ENCODE data around the gene IGFN1. TPM values are rescaled to one million over a fixed set of nuclear protein-coding genes. Genes with fewer than 3 reads are reported as not detected.

The IGFN1 gene
- total RNA-seq, 1 donor from 2014 or later, result 7.9 TPM

GRCh38 chr1:201272799-201273198 is 82.2 kb downstream of the IGFN1 start:
- no peak for TF ChIP-seq CTCF (conservative IDR thresholded peaks at IDR 0.05)
- Mint-ChIP-seq H3K36me3 (no peaks in the 10 kb centered on the region), H3K27me3 (peaks cover 19% of the 10 kb centered on the region), H3K9me3 (no peaks in the 10 kb centered on the region), H3K4me3 (no peak overlapping the region), H3K27ac (no peak overlapping the region), H3K4me1 (ENCODE audit: unreplicated experiment) (peaks cover 4% of the 10 kb centered on the region)
- no peak for DNase-seq (ENCODE audit: extremely low spot score, unreplicated experiment)

- no peak for DNase-seq (ENCODE audit: extremely low spot score, unreplicated experiment)
- Mint-ChIP-seq H3K4me3 (no peak overlapping the region), H3K27ac (peak overlapping the region; percentile 27), H3K4me1 (ENCODE audit: unreplicated experiment) (peaks cover 10% of the 10 kb centered on the region), H3K9me3 (no peaks in the 10 kb centered on the region), H3K36me3 (no peaks in the 10 kb centered on the region), H3K27me3 (peaks cover 12% of the 10 kb centered on the region)
- no peak for TF ChIP-seq CTCF (conservative IDR thresholded peaks at IDR 0.05)
Measured at GRCh38 chr1:201274616-201275252, 84.1 kb downstream of the IGFN1 start.

GRCh38 chr1:201275253-201275666 is 84.6 kb downstream of the IGFN1 start:
- Mint-ChIP-seq H3K27ac (no peak overlapping the region), H3K4me1 (ENCODE audit: unreplicated experiment) (peaks cover 10% of the 10 kb centered on the region), H3K4me3 (no peak overlapping the region), H3K36me3 (no peaks in the 10 kb centered on the region), H3K9me3 (no peaks in the 10 kb centered on the region), H3K27me3 (peaks cover 8% of the 10 kb centered on the region)
- no peak for DNase-seq (ENCODE audit: extremely low spot score, unreplicated experiment)
- TF ChIP-seq CTCF (conservative IDR thresholded peaks at IDR 0.05), result no peak

- Mint-ChIP-seq H3K9me3 (no peaks in the 10 kb centered on the region), H3K4me3 (no peak overlapping the region), H3K27ac (no peak overlapping the region), H3K27me3 (peaks cover 10% of the 10 kb centered on the region), H3K4me1 (ENCODE audit: unreplicated experiment) (peaks cover 12% of the 10 kb centered on the region), H3K36me3 (no peaks in the 10 kb centered on the region)
- no peak for DNase-seq (ENCODE audit: extremely low spot score, unreplicated experiment)
- no peak for TF ChIP-seq CTCF (conservative IDR thresholded peaks at IDR 0.05)
Measured at GRCh38 chr1:201276891-201277290, 86.3 kb downstream of the IGFN1 start.

GRCh38 chr1:201277441-201277840 is 86.8 kb downstream of the IGFN1 start:
- DNase-seq (ENCODE audit: extremely low spot score, unreplicated experiment), result no peak
- Mint-ChIP-seq H3K9me3 (no peaks in the 10 kb centered on the region), H3K4me3 (no peak overlapping the region), H3K27me3 (peaks cover 15% of the 10 kb centered on the region), H3K36me3 (no peaks in the 10 kb centered on the region), H3K27ac (no peak overlapping the region), H3K4me1 (ENCODE audit: unreplicated experiment) (peaks cover 17% of the 10 kb centered on the region)
- TF ChIP-seq CTCF (conservative IDR thresholded peaks at IDR 0.05), result no peak

Other genes with a start within 250 kb of the IGFN1 start
- 0.79 and 7.6 TPM in 2 replicates for gene KIF21B, start 167.1 kb upstream of the IGFN1 start, total RNA-seq (ENCODE audit: low replicate concordance)
- 0.12 TPM in 1 of 2 replicates, not detected in the other for gene CACNA1S, start 78.4 kb upstream of the IGFN1 start, total RNA-seq (ENCODE audit: low replicate concordance)
- not detected in 2 replicates for gene ASCL5, start 63.6 kb upstream of the IGFN1 start, total RNA-seq (ENCODE audit: low replicate concordance)
- 97.1 and 117 TPM in 2 replicates for gene TMEM9, start 36.4 kb upstream of the IGFN1 start, total RNA-seq (ENCODE audit: low replicate concordance)
- gene PKP1, start 92.7 kb downstream of the IGFN1 start, total RNA-seq (ENCODE audit: low replicate concordance), result 7.6 and 30.7 TPM in 2 replicates
- gene TNNT2, start 186.9 kb downstream of the IGFN1 start, total RNA-seq (ENCODE audit: low replicate concordance), result 21.3 and 63.9 TPM in 2 replicates
- gene LAD1, start 208.5 kb downstream of the IGFN1 start, total RNA-seq (ENCODE audit: low replicate concordance), result 41.2 and 79.5 TPM in 2 replicates
- 0.12 and 6.1 TPM in 2 replicates for gene TNNI1, start 230.9 kb downstream of the IGFN1 start, total RNA-seq (ENCODE audit: low replicate concordance)